ENCODE results near the gene WNT7B.

GRCh38 chr22:45928726-45929368 is 48.1 kb downstream of the WNT7B start:
- TF ChIP-seq POLR2A (IDR thresholded peaks at IDR 0.05) (no peak), CTCF (IDR thresholded peaks at IDR 0.05) (no peak)
